DND-41 (cell line): Measurements from ENCODE around the gene TBL1X.

Experiments
- ATAC-seq: fragments of 200-7000 bp; cut with Tn5 transposase; 3 replicates; pipeline ENCODE4 v1.9.1; 2021; ENCODE audit warnings: low read depth; ENCODE audit not compliant: insufficient read depth
- DNase-seq: peaks from one replicate; pipeline ENCODE4 v3.0.0-alpha.2; 2020
- H2AFZ ChIP-seq: 2 replicates; pipeline ENCODE4 v1.6.0; 2012; ENCODE audit warnings: low read depth, low read length
- H3K27ac ChIP-seq: 2 replicates; pipeline ENCODE4 v1.5.1; 2012; ENCODE audit warnings: low read length, inconsistent platforms
- H3K27me3 ChIP-seq: fragments of 200-600 bp; sonication (generic); 2 replicates; pipeline ENCODE4 v1.6.0; 2012; ENCODE audit warnings: low read length, mild to moderate bottlenecking, inconsistent platforms; ENCODE audit not compliant: insufficient read depth, poor library complexity
- H3K36me3 ChIP-seq: 2 replicates; pipeline ENCODE4 v1.5.1; 2012; ENCODE audit warnings: low read length, inconsistent platforms; ENCODE audit not compliant: insufficient read depth
- H3K4me1 ChIP-seq: 2 replicates; pipeline ENCODE4 v1.5.1; 2012; ENCODE audit warnings: mild to moderate bottlenecking, low read length; ENCODE audit not compliant: insufficient read depth
- H3K4me2 ChIP-seq: 2 replicates; pipeline ENCODE4 v1.6.0; 2012; ENCODE audit warnings: mild to moderate bottlenecking, moderate library complexity, low read length, inconsistent platforms; ENCODE audit not compliant: insufficient read depth
- H3K4me3 ChIP-seq, 2 experiments: fragments of 200-600 bp in 1 of 2; shearing (Covaris generic) in 1 of 2; 2 replicates each; pipeline ENCODE4 v1.5.1; 2012 to 2016; ENCODE audit warnings: inconsistent platforms in 2 of 2, low read length in 2 of 2, mild to moderate bottlenecking in 2 of 2, low read depth in 1 of 2, moderate library complexity in 1 of 2
- H3K79me2 ChIP-seq: 2 replicates; pipeline ENCODE4 v1.6.0; 2012; ENCODE audit warnings: low read length, inconsistent platforms; ENCODE audit not compliant: insufficient read depth
- H3K9ac ChIP-seq: 2 replicates; pipeline ENCODE4 v1.6.0; 2012; ENCODE audit warnings: low read depth, mild to moderate bottlenecking, inconsistent platforms, low read length, moderate library complexity
- H3K9me3 ChIP-seq: 2 replicates; pipeline ENCODE4 v1.5.1; 2012; ENCODE audit warnings: low read length, moderate library complexity, mild to moderate bottlenecking, inconsistent platforms; ENCODE audit not compliant: insufficient read depth, severe bottlenecking
- H4K20me1 ChIP-seq: 2 replicates; pipeline ENCODE4 v1.6.0; 2012; ENCODE audit warnings: low read length; ENCODE audit not compliant: insufficient read depth
- CTCF ChIP-seq: IDR thresholded peaks from 2 replicates; pipeline ENCODE4 v1.5.1; 2012; ENCODE audit warnings: borderline replicate concordance, low read length, moderate library complexity, mild to moderate bottlenecking; ENCODE audit not compliant: poor library complexity, severe bottlenecking; ENCODE audit errors: extremely low read depth
- EZH2 ChIP-seq: IDR thresholded peaks from 3 replicates; pipeline ENCODE4 v1.6.1; 2012; ENCODE audit warnings: borderline replicate concordance, low read depth, mild to moderate bottlenecking, moderate library complexity, low read length, inconsistent platforms; ENCODE audit not compliant: severe bottlenecking

TBL1X gene

GRCh38 chrX:9604111-9604907, 139.5 kb downstream of the TBL1X start:
- Histone ChIP-seq H3K9me3 (no peaks in the 10 kb centered on the region), H2AFZ (no peak overlapping the region), H3K79me2 (no peaks in the 10 kb centered on the region), H3K36me3 (no peaks in the 10 kb centered on the region), H3K4me1 (no peaks in the 10 kb centered on the region), H4K20me1 (no peaks in the 10 kb centered on the region; the same call in 1 of the 2 replicates), H3K27me3 (no peaks in the 10 kb centered on the region), H3K4me2 (no peak overlapping the region), H3K4me3 (no peak overlapping the region), H3K9ac (no peak overlapping the region), H3K27ac (no peak overlapping the region)
- no peak for ATAC-seq
- no peak for DNase-seq
- TF ChIP-seq EZH2 (no peak), CTCF (no peak)

- no peak for TF ChIP-seq CTCF
- no peak for TF ChIP-seq EZH2
- Histone ChIP-seq H4K20me1 (no peaks in the 10 kb centered on the region; the same call in 1 of the 2 replicates), H3K4me1 (no peaks in the 10 kb centered on the region), H3K4me3 (no peak overlapping the region), H3K9me3 (no peaks in the 10 kb centered on the region), H2AFZ (no peak overlapping the region), H3K27ac (no peak overlapping the region), H3K79me2 (no peaks in the 10 kb centered on the region), H3K9ac (no peak overlapping the region), H3K27me3 (no peaks in the 10 kb centered on the region), H3K36me3 (no peaks in the 10 kb centered on the region), H3K4me2 (no peak overlapping the region)
- DNase-seq, result no peak
- ATAC-seq, result no peak
Observed at GRCh38 chrX:9604908-9605306, 140.0 kb downstream of the TBL1X start.

GRCh38 chrX:9605484-9605883, 140.6 kb downstream of the TBL1X start:
- Histone ChIP-seq H3K4me1 (no peaks in the 10 kb centered on the region), H3K4me3 (no peak overlapping the region), H3K4me2 (no peak overlapping the region), H3K36me3 (no peaks in the 10 kb centered on the region), H3K27ac (no peak overlapping the region), H3K27me3 (no peaks in the 10 kb centered on the region), H3K9ac (no peak overlapping the region), H4K20me1 (no peaks in the 10 kb centered on the region; the same call in 1 of the 2 replicates), H3K9me3 (no peaks in the 10 kb centered on the region), H2AFZ (no peak overlapping the region), H3K79me2 (no peaks in the 10 kb centered on the region)
- DNase-seq, result no peak
- TF ChIP-seq EZH2 (no peak), CTCF (no peak)
- ATAC-seq, result no peak
